WTC11 (cell line): ENCODE data around the gene NEK10. TPM values are rescaled to one million over a fixed set of nuclear protein-coding genes. Genes with fewer than 3 reads are reported as not detected.

ENCODE experiments used
- ATAC-seq: fragments of 200-7000 bp; cut with Tn5 transposase; 2 replicates; pipeline ENCODE4 v1.10.0; 2021; ENCODE audit warnings: mild to moderate bottlenecking, moderate library complexity
- CTCF ChIA-PET: fragments of 300-600 bp; sonication (Branson Sonifier 250); formaldehyde crosslinking; loops from one replicate; lab custom pipeline; 2021; ENCODE audit warnings: antibody characterized with exemption; lab: Charles Lee
- POLR2A ChIA-PET: fragments of 350-600 bp; sonication (Branson Sonifier 250); formaldehyde crosslinking; loops from one replicate; lab custom pipeline; 2021; ENCODE audit warnings: antibody characterized with exemption; lab: Charles Lee
- DNase-seq: peaks from one replicate; pipeline ENCODE4 v3.0.0; 2021; ENCODE audit warnings: low spot score
- H3K27ac Mint-ChIP-seq: 2 replicates; pipeline ENCODE4 v1.8.0; 2021; ENCODE audit warnings: mixed read lengths
- H3K27me3 Mint-ChIP-seq: 2 replicates; pipeline ENCODE4 v1.8.0; 2021; ENCODE audit warnings: low read depth, mild to moderate bottlenecking, moderate library complexity, mixed read lengths
- H3K36me3 Mint-ChIP-seq: 2 replicates; pipeline ENCODE4 v1.8.0; 2021; ENCODE audit warnings: mixed read lengths
- H3K4me1 Mint-ChIP-seq: 2 replicates; pipeline ENCODE4 v1.8.0; 2022; ENCODE audit warnings: mixed read lengths
- H3K4me3 Mint-ChIP-seq: 2 replicates; pipeline ENCODE4 v1.8.0; 2021; ENCODE audit warnings: mild to moderate bottlenecking, moderate library complexity, mixed read lengths
- H3K9me3 Mint-ChIP-seq: 2 replicates; pipeline ENCODE4 v1.8.0; 2021; ENCODE audit warnings: mixed read lengths
- AR ChIP-seq: fragments of 250-450 bp; sonication (Bioruptor Pico); IDR thresholded peaks from 2 replicates; pipeline ENCODE4 v1.9.0; 2021; ENCODE audit warnings: mild to moderate bottlenecking
- E2F1 ChIP-seq: sonication (generic); formaldehyde crosslinking; IDR thresholded peaks from 2 replicates; pipeline ENCODE4 v1.8.0; 2022; ENCODE audit warnings: mild to moderate bottlenecking, missing genetic modification reagents
- E2F4 ChIP-seq: sonication (generic); formaldehyde crosslinking; IDR thresholded peaks from 2 replicates; pipeline ENCODE4 v1.8.1; 2022; ENCODE audit warnings: low read depth, mild to moderate bottlenecking, moderate library complexity, missing genetic modification reagents, borderline replicate concordance
- GRHL2 ChIP-seq: fragments of 250-450 bp; sonication (Bioruptor Pico); IDR thresholded peaks from 2 replicates; pipeline ENCODE4 v1.8.0; 2022; ENCODE audit warnings: mild to moderate bottlenecking, moderate library complexity; ENCODE audit not compliant: insufficient replicate concordance, severe bottlenecking
- NR1H2 ChIP-seq: sonication (generic); formaldehyde crosslinking; IDR thresholded peaks from 2 replicates; pipeline ENCODE4 v1.9.0; 2021; ENCODE audit warnings: mild to moderate bottlenecking, moderate library complexity, missing genetic modification reagents
- NR2C2 ChIP-seq: sonication (generic); formaldehyde crosslinking; IDR thresholded peaks from 2 replicates; pipeline ENCODE4 v1.8.0; 2022; ENCODE audit warnings: mild to moderate bottlenecking, missing genetic modification reagents
- PRRX2 ChIP-seq: fragments of 250-450 bp; sonication (Bioruptor Pico); IDR thresholded peaks from 2 replicates; pipeline ENCODE4 v1.8.0; 2021; ENCODE audit warnings: mild to moderate bottlenecking
- RELA ChIP-seq: sonication (generic); formaldehyde crosslinking; IDR thresholded peaks from 2 replicates; pipeline ENCODE4 v1.8.1; 2022; ENCODE audit warnings: missing genetic modification reagents, mild to moderate bottlenecking, borderline replicate concordance
- RORB ChIP-seq: fragments of 250-450 bp; sonication (Bioruptor Pico); IDR thresholded peaks from 2 replicates; pipeline ENCODE4 v1.9.0; 2021; ENCODE audit warnings: mild to moderate bottlenecking
- SP1 ChIP-seq: sonication (generic); formaldehyde crosslinking; conservative IDR thresholded peaks from 2 replicates; pipeline ENCODE4 v1.8.1; 2022; ENCODE audit warnings: missing genetic modification reagents
- TEAD1 ChIP-seq: sonication (generic); formaldehyde crosslinking; IDR thresholded peaks from 2 replicates; pipeline ENCODE4 v1.8.0; 2022; ENCODE audit warnings: mild to moderate bottlenecking, missing genetic modification reagents
- TEAD4 ChIP-seq: sonication (generic); formaldehyde crosslinking; IDR thresholded peaks from 2 replicates; pipeline ENCODE4 v1.8.0; 2022; ENCODE audit warnings: mild to moderate bottlenecking, missing genetic modification reagents
- TP53 ChIP-seq: sonication (generic); formaldehyde crosslinking; IDR thresholded peaks from 2 replicates; pipeline ENCODE4 v1.8.1; 2023; ENCODE audit warnings: mild to moderate bottlenecking, missing genetic modification reagents
- USF2 ChIP-seq: sonication (generic); formaldehyde crosslinking; IDR thresholded peaks from 2 replicates; pipeline ENCODE4 v1.8.1; 2023; ENCODE audit warnings: mild to moderate bottlenecking, missing genetic modification reagents, moderate library complexity
- ZBTB43 ChIP-seq: sonication (generic); formaldehyde crosslinking; IDR thresholded peaks from 2 replicates; pipeline ENCODE4 v1.8.1; 2023; ENCODE audit warnings: mild to moderate bottlenecking, missing genetic modification reagents
- ZNF121 ChIP-seq: sonication (generic); formaldehyde crosslinking; IDR thresholded peaks from 2 replicates; pipeline ENCODE4 v1.8.0; 2023; ENCODE audit warnings: missing genetic modification reagents
- ZNF416 ChIP-seq: fragments of 250-450 bp; sonication (Bioruptor Pico); IDR thresholded peaks from 2 replicates; pipeline ENCODE4 v1.9.0; 2021; ENCODE audit warnings: mild to moderate bottlenecking, inconsistent platforms
- total RNA-seq: library from RNA; stranded (reverse); gene quantifications from 3 replicates; pipeline ENCODE4 v1.2.3, GENCODE V29; 2021

NEK10 gene
- total RNA-seq, 1 experiment from 2014 or later, result 0.37 TPM

GRCh38 chr3:27089068-27089467, 280.1 kb downstream of the NEK10 start (continued):
- no peak for TF ChIP-seq E2F1 (CRISPR knock-in tag)
- TF ChIP-seq GRHL2 (CRISPR knock-in tag), result no peak
- TF ChIP-seq RELA, result no peak
- no peak for TF ChIP-seq ZNF121 (CRISPR knock-in tag)

GRCh38 chr3:27085829-27086730, 283.1 kb downstream of the NEK10 start:
- ChIA-PET CTCF (no interaction called here), POLR2A (interaction anchor here (1.2 kb wide), 1 partner anchor 9 kb away, joined by 3 read pairs; no protein-coding TSS in a partner anchor)
- peaks cover 3% of the 10 kb centered on the region for H3K27me3 Mint-ChIP-seq
- no peak for ATAC-seq
- H3K4me3 Mint-ChIP-seq, result no peak overlapping the region
- H3K27ac Mint-ChIP-seq, result no peak overlapping the region
- peaks cover 1% of the 10 kb centered on the region for H3K9me3 Mint-ChIP-seq
- TF ChIP-seq E2F4 (CRISPR knock-in tag) (no peak), PRRX2 (no peak), NR2C2 (CRISPR knock-in tag) (no peak), NR1H2 (CRISPR knock-in tag) (no peak), USF2 (CRISPR knock-in tag) (no peak), ZNF121 (CRISPR knock-in tag) (no peak), SP1 (CRISPR knock-in tag) (no peak), TEAD1 (no peak), ZNF416 (CRISPR knock-in tag) (no peak), RORB (CRISPR knock-in tag) (no peak), TEAD4 (CRISPR knock-in tag) (no peak), AR (CRISPR knock-in tag) (no peak)
- DNase-seq, result no peak
- H3K36me3 Mint-ChIP-seq, result peaks cover under 1% of the 10 kb centered on the region
- H3K4me1 Mint-ChIP-seq, result peaks cover 33% of the 10 kb centered on the region

- DNase-seq (no peak), ATAC-seq (no peak)
- Mint-ChIP-seq H3K4me1 (peaks cover 44% of the 10 kb centered on the region), H3K36me3 (no peaks in the 10 kb centered on the region; the same call in 1 of the 2 replicates), H3K27me3 (peaks cover 3% of the 10 kb centered on the region), H3K9me3 (peaks cover 4% of the 10 kb centered on the region; the same call in 1 of the 2 replicates), H3K27ac (no peak overlapping the region), H3K4me3 (no peak overlapping the region)
- CTCF ChIA-PET, result interaction anchor here (0.6 to 1.3 kb wide), 2 partner anchors 60 to 1120 kb away, joined by 3 read pairs; no protein-coding TSS in a partner anchor
- POLR2A ChIA-PET, result interaction anchor here (0.6 kb wide), 1 partner anchor 174 kb away, joined by 3 read pairs; no protein-coding TSS in a partner anchor
- TF ChIP-seq AR (CRISPR knock-in tag) (no peak), ZBTB43 (CRISPR knock-in tag) (no peak), TEAD1 (no peak), ZNF121 (CRISPR knock-in tag) (no peak), TP53 (CRISPR knock-in tag) (no peak)
Observed at GRCh38 chr3:27081992-27082607, 287.1 kb downstream of the NEK10 start.
